HL-60 (cell line): ENCODE data around the gene AGR2.

Source experiments
- CTCF ChIP-seq: IDR thresholded peaks from one replicate; pipeline ENCODE4 v1.5.1; 2011; ENCODE audit warnings: low read length, control low read depth, inconsistent platforms; ENCODE audit not compliant: insufficient read depth
- GABPA ChIP-seq: IDR thresholded peaks from 2 replicates; pipeline ENCODE4 v1.6.1; 2012; ENCODE audit warnings: low read depth
- POLR2AphosphoS5 ChIP-seq: IDR thresholded peaks from 2 replicates; pipeline ENCODE4 v1.6.1; 2012; ENCODE audit warnings: low read depth
- REST ChIP-seq: IDR thresholded peaks from 2 replicates; pipeline ENCODE4 v1.6.1; 2012; ENCODE audit warnings: low read depth; ENCODE audit not compliant: insufficient replicate concordance
- SPI1 ChIP-seq: IDR thresholded peaks from 2 replicates; pipeline ENCODE4 v1.6.1; 2012; ENCODE audit warnings: low read depth, mild to moderate bottlenecking, borderline replicate concordance

DNA sequence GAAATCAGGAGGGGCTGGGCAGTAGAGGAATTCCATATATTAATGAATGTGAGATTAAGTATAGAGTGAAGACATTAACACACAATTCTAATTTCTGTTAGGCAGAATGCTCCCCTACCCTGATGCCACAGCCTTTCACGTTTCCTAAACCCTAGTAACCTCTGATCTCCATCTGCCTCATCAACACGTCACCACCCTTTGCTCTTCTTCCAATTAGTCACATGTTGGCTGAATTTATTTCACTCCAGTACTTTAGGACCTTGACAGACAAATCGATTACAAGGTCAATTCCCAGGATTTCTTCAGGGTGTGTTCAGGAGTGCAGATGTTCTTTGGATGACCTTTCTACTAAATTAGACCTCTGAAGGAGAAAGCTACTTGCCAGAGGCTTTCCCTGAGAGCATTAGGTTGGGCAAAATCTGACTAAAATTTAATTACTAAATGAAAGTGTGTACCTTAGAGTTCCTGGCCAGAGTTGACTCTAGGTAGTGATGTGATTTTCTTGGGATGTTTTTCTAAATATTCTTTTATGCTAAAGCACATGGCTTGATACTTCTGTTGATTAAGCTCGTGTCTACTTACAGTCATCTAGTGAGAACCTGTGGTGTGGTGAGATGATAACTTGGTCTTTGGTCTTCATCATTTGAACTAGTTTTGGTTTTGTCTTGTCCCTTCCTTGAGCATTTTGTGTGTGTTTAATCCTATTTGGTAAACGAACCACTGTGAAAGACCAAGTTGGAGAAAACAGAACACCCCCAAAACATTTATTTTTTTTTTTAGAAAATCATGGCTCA, 12.7 kb downstream of the AGR2 start:
- TF ChIP-seq CTCF, result no peak
- no peak for TF ChIP-seq GABPA
- no peak for TF ChIP-seq POLR2AphosphoS5
- TF ChIP-seq REST, result no peak
- no peak for TF ChIP-seq SPI1
